ENCODE results near the gene SPATA20. TPM values are rescaled to one million over a fixed set of nuclear protein-coding genes. Genes with fewer than 3 reads are reported as not detected.

SPATA20 gene
- total and polyA plus RNA-seq, 7 donors: 4.8 to 25.8 (median 16.7) TPM

DNA sequence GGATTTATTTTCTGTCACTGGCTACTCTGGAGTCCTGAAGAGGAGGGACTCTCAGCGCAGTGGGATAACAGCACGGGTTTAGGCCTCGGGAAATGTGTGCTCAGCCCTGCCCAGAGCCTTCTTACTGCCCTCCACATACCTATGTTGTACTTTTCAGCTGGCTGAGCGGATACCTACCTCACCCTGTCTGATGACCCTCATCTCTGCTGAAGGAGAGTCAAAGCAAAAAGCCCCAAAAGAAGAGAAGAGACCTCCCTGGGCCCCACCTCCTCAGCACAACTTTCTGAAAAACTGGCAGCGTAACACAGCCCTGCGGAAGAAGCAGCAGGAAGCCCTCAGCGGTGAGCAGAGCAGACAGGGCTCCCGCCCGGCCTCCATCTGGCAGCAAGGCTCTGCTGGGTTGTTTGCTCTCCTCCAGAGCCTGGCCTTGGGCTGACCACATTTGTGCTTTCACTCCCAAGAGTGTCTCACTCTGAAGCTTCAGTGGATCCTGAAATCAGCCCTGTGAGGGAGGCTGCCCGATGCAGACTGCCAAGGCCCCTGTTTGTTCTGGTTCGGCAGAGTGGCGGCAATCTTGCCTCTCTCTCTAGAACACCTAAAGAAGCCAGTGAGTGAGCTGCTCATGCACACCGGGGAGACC, 28.5 kb upstream of the SPATA20 start:
- no peak overlapping the region for H3K4me3 ChIP-seq
- TF ChIP-seq CTCF (IDR thresholded peaks at IDR 0.05): no peak
- no peaks in the 10 kb centered on the region for H3K9me3 ChIP-seq
- WGBS, 3 donors: 78 to 82% (median 79%) methylated on average over 13 of the region's 13 CpGs
- H3K27ac ChIP-seq: no peak overlapping the region
- intact Hi-C loops (cut with DNase I): no loop called here
- H3K27me3 ChIP-seq (ENCODE audit: insufficient read depth in 3 of 3, low read length in 2 of 3): no peaks in the 10 kb centered on the region
- no peaks in the 10 kb centered on the region for H3K36me3 ChIP-seq (ENCODE audit: insufficient read depth in 1 of 2, low read depth in 1 of 2)
- DNase-seq (no peak), ATAC-seq (no peak)
- H3K4me1 ChIP-seq: no peaks in the 10 kb centered on the region

- ATAC-seq (no peak), DNase-seq (no peak)
- TF ChIP-seq CTCF (IDR thresholded peaks at IDR 0.05): no peak
- no peaks in the 10 kb centered on the region for H3K9me3 ChIP-seq
- H3K4me1 ChIP-seq: no peaks in the 10 kb centered on the region
- WGBS, 3 donors: 86 to 91% (median 87%) methylated on average over 8 of the region's 8 CpGs
- intact Hi-C loops (cut with DNase I): no loop called here
- no peaks in the 10 kb centered on the region for H3K27me3 ChIP-seq (ENCODE audit: insufficient read depth in 3 of 3, low read length in 2 of 3)
- H3K4me3 ChIP-seq: no peak overlapping the region
- H3K27ac ChIP-seq: no peak overlapping the region
- H3K36me3 ChIP-seq (ENCODE audit: insufficient read depth in 1 of 2, low read depth in 1 of 2): no peaks in the 10 kb centered on the region
Measured at GRCh38 chr17:50519141-50519834, 27.7 kb upstream of the SPATA20 start.

GRCh38 chr17:50520483-50520882, 26.5 kb upstream of the SPATA20 start:
- ATAC-seq (no peak), DNase-seq (no peak)
- no peaks in the 10 kb centered on the region for H3K36me3 ChIP-seq (ENCODE audit: insufficient read depth in 1 of 2, low read depth in 1 of 2)
- TF ChIP-seq CTCF (IDR thresholded peaks at IDR 0.05): no peak
- H3K27me3 ChIP-seq (ENCODE audit: insufficient read depth in 3 of 3, low read length in 2 of 3): no peaks in the 10 kb centered on the region
- H3K4me1 ChIP-seq: no peaks in the 10 kb centered on the region
- no peak overlapping the region for H3K27ac ChIP-seq
- no peak overlapping the region for H3K4me3 ChIP-seq
- intact Hi-C loops (cut with DNase I): no loop called here
- H3K9me3 ChIP-seq: no peaks in the 10 kb centered on the region
- WGBS, 3 donors: 74 to 92% (median 76%) methylated on average over 2 of the region's 2 CpGs

DNA sequence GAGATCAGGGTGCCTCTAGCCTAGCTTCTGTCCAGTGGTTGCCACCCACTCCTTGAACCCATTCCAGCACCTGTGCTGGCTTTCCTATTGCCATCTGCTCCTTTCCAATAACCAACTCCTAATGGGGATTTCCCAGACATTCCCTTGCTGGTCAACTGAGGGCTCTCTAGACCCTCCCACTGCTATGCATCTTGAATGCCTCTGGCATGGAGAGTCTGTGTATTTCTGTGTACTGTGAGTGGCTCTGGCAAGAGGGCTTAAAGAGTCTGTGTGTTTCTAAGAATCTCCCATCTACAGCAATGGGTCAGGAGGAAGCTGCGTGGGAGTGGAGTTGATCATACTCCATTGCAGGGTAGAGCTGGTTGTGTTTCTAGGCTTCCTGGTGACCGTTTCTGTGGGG, 25.5 kb upstream of the SPATA20 start:
- intact Hi-C loops (cut with DNase I): no loop called here
- DNase-seq (no peak), ATAC-seq (no peak)
- H3K9me3 ChIP-seq: no peaks in the 10 kb centered on the region
- no peak for TF ChIP-seq CTCF (IDR thresholded peaks at IDR 0.05)
- no peak overlapping the region for H3K4me3 ChIP-seq
- no peaks in the 10 kb centered on the region for H3K4me1 ChIP-seq
- 61 to 79% (median 77%) methylated on average over 2 of the region's 2 CpGs for WGBS, 3 donors
- H3K27me3 ChIP-seq (ENCODE audit: insufficient read depth in 3 of 3, low read length in 2 of 3): no peaks in the 10 kb centered on the region
- no peaks in the 10 kb centered on the region for H3K36me3 ChIP-seq (ENCODE audit: insufficient read depth in 1 of 2, low read depth in 1 of 2)
- H3K27ac ChIP-seq: no peak overlapping the region

All from psoas muscle (tissue), 8 donors.